Measurements from ENCODE around the gene MAPK14. TPM values are rescaled to one million over a fixed set of nuclear protein-coding genes. Genes with fewer than 3 reads are reported as not detected.

MAPK14 gene
- polyA plus RNA-seq, 1 donor, result 30.2 TPM

DNA sequence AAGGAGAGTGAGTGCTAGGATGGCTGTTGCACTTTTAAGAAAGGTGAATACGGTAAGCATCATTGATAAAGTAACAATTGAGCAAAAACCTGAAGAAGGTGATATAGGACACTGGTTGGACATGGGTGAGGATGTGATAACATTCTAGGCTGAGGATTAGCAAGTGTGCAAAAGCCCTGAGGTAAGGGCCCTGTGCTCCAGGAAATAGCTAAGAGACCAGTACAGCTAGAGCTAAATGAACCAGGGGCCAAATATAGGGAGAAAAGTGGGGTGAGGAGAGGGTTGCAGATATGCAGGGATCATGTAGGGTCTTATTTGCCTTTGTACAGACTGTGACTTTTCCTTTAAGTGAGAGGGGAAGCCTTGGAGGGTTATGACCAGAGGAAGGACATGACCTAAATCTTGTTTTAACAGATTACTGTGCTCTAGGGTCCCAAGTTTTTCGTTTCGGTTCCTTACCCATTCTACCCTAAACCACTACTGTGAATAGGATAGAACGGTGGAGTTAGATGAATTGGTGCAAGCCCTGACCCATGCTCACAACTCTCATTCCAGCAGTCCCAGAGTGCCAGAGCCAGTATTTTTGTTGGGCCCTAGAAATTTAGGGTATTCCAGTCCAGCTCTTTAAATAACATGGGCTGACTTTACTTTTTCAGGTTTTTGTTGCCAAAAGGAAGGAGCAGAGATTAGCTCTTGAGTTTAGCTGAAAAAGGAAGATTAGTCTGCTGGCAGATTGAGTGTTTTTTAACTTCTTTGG is 10.7 kb downstream of the MAPK14 start:
- peak; percentile 19 for DNase-seq

DNA sequence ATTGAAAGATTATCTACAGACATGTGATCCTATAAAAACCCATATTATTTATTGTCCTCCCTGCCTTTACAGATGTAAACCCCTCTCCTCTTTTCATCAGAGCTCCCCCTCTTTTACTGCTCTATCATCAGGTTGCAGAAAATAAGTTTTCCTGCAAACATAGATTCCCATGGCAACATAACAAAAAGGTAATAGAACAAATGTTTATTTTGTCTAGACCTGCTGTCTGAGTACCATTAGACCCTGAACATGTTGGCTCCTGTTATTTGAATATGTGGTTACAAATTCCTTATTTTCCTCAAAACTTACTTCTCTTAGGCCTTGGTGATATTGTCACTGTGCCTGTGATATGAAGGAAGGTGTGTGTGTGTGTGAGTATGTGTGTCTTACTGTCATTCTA is 11.5 kb downstream of the MAPK14 start:
- DNase-seq, result no peak

DNA sequence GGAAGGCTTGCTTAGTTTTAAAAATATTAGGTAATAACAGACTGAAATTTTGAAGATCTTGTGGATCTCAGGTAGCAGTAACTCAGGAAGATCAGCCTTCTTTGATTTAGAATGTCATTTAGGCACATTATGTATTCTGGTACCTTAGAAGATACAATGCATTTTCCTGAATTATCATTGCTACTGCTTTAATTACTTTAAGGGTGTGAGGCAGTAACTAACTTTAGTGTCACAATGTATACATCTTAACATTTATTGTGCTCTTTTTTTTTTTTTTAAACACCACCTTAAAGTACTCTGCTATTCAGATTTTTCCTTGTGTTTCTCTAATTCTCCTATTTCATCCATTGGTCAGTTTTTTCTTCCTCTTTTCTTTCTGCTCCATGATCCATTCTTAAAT is 13.3 kb downstream of the MAPK14 start:
- DNase-seq, result no peak

GRCh38 chr6:36042618-36043260 is 15.1 kb downstream of the MAPK14 start:
- no peak for DNase-seq

DNA sequence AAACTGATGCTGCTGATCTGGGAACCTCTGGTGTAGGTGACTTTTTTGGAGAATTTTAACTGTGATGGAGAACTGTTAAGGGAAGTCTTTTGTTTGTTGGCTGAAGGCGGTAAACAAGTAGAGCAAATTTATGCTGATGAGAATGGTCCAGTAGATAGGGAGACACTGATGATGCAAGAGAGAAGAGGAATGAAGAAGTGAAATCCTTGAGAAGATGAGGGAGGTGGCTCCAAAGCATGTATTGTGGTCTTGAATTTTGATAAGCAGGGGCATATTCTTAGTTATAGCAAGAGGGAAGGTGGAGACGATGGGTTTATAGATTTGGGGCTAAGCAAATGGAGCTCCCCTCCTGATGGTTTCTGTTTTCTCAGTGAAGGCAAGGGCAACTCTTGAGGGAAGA is 22.0 kb downstream of the MAPK14 start:
- no peak for DNase-seq

DNA sequence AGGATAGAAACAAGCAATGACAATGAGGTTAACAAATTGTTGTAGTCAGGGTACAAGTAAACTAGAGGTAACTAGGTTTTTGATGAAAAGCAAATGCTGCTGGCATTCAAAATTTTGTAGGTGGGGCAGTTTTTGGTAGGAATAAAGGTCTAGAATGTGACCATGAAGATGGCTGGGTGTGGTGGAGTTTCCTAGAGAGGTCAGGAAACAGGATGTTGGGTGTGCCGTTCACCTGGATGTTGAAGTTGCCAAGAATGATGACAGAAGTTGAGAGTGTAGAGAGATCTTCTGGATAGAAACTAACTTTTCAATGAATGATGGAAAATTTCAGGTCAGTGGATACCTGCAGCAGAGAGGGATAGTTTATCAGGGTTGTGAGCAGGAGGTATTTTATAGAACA is 22.7 kb downstream of the MAPK14 start:
- no peak for DNase-seq

DNA sequence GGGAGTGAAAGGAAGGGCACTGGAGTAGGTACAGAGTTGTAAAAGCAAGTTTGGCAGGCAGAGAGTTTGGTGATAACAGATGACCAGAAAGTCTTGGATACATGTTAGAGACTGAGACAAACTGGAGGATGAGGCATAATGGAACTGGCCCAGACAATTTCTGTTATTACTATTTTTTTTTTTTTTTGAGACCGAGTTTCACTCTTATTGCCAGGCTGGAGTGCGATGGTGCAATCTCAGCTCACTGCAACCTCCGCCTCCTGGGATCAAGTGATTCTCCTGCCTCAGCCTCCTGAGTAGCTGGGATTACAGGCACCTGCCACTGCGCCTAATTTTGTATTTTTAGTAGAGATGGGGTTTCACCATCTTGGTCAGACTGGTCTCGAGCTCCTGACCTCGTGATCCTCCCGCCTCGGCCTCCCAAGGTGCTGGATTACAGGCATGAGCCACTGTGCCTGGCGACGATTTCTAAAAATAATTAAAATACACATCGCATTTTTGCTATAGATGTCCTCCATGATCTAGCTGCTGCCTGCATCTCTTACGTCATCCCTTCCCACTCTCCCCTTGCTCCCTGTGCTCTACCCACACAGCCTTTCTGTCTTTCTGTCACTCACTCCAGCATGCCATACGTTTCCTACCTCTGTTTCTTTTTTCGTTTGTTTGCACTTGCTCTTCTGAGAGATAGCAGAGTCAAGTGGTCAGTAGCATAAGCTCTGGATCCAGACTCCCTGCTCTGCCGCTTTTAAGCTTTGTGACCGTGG is 23.5 kb downstream of the MAPK14 start:
- no peak for DNase-seq

DNA sequence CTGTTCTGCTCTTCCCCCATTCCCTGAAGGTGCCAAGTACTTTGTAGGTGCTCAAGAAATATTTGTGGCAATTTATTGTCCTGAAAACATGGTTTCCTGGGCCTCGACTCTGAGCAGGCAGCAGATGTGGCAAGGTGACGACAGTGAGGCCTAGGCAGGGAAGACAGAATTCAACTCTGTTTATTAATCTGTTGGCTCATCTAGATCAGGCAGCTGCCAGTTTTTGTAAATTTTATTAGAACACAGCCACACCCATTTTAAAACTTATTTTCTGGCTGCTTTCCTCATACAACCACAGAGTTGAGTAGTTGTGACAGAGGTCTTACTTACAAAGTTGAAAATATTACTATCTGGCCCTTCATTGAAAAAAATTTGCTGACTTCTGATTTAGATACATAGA is 24.5 kb downstream of the MAPK14 start:
- DNase-seq, result peak; percentile 13

DNA sequence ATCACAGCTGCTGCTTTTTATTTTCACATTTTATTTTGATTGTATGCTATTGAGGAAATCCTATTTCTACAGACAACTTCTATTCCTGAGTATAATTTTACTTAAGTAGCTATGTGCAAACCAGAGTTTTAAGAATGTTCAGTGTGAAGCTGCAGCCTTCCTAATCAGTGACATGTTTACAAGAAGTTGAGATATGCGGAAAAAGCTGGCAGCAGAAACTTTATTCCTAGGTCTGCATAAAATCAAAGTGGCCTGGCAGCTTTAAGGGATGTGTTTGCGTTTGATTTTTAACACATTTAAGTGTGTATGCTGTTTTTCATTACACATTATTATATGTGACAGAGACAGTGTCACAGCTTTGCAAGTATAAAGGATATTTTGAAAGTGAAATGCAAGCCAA is 26.3 kb downstream of the MAPK14 start:
- DNase-seq, result no peak

- no peak for DNase-seq
These were observed 26.8 kb downstream of the MAPK14 start for GRCh38 chr6:36054415-36054814.

DNA sequence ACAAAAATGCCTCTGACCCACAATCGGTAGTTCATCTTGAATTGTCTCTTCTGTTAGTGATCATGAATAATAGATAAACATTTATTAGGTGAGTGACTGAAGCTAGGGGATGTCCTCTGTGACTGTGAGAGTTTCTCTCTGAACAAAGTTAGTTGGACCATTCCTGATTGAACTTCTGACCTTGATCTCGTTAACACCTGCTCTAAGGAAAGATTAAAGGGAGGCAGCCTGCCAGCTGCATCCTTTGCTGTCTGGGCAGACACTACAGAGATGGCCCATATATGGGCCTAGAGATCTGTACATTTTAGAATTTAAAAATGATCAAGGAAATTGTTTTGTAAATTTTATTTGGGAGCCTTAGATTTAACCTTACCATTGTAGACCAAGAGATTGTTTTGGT is 27.3 kb downstream of the MAPK14 start:
- DNase-seq, result no peak

GRCh38 chr6:36056178-36056577 is 28.6 kb downstream of the MAPK14 start:
- no peak for DNase-seq

DNA sequence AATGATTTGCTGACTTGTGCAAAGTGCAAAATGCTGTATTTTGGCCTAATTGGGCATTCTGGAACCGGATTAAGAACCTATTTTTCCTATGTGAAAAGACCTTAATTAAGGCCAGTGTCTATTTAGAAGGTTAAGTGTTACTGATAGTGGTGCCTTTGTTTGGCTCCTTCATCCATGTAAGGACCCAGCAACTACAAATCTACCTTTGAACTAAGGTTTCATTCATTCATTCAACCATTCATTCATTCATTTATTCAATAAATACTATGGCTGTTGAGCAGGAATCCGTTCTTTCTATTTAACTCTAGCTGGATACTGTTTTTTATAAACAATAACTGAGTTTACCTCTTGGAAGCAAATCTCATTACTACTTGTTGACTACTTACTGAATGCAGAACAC is 33.6 kb downstream of the MAPK14 start:
- no peak for DNase-seq

DNA sequence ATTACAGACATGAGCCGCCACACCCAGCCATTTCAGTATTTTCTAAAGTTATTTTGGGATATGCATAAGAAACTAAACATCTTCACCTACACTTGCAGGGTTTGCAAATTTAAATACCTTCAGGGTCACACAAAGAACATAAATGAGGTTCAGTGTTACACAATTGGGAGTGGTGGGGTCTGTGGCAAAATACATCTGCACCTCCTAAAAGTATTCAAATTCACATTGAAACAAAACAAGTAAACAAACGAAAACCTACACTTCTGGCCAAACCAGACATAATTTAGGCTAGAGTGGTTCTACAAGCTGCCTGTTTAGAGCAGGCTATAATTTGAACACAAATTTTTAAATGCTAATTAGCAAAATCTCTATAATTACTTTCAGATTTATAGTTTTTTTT is 34.6 kb downstream of the MAPK14 start:
- DNase-seq, result no peak

DNA sequence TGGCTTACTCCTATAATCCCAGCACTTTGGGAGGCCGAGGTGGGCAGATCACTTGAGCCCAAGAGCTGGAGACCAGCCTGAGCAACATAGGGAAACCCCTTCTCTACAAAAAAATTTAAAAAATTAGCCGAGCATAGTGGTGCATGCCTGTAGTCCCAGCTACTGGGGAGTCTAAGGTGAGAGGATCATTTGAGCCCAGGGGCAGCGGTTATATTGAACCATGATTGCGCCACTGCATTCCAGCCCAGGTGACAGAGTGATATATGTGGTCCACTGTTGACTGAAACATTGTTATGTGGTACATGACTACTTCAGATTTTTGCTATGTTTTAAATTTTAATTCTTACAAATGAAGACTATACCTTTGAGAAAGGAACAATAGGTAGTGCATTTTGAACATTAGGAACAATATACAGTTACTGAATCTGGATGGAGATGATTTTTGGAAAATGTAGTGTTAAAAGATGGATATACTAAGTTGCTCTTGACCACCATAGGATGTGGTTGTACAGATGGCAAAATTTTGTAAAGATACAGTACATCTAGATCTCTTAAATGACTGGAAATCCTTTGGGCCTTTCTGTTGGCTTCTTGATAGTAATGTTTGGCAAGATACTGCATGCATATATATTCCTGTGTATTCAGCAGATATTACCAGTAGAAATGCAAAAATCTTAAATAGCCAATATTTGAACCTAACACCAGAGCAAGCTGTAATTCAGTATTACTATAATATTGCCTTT is 35.9 kb downstream of the MAPK14 start:
- DNase-seq, result no peak

- no peak for DNase-seq
These were observed 37.3 kb downstream of the MAPK14 start for GRCh38 chr6:36064770-36065396.

- DNase-seq, result no peak
These were observed 38.3 kb downstream of the MAPK14 start for GRCh38 chr6:36065916-36066315.

DNA sequence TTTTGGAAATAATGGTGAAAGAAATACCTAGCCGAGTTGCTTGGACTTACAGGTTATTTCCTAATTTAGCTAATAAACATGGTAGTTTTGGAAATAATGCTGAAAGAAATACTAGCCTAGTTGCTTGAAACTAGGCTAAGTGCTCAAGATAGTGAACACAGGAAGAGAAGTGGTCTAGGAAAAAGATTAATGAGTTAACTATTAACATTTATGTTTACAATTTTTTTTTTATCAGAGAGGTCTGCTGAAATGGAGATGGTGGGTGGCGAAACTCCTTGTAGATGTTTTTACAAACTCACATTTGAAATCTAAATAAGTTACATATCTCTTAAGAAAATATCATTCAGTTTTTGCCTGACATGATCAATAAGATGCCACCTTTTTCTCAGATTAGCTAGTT is 39.2 kb downstream of the MAPK14 start:
- DNase-seq, result no peak

DNA sequence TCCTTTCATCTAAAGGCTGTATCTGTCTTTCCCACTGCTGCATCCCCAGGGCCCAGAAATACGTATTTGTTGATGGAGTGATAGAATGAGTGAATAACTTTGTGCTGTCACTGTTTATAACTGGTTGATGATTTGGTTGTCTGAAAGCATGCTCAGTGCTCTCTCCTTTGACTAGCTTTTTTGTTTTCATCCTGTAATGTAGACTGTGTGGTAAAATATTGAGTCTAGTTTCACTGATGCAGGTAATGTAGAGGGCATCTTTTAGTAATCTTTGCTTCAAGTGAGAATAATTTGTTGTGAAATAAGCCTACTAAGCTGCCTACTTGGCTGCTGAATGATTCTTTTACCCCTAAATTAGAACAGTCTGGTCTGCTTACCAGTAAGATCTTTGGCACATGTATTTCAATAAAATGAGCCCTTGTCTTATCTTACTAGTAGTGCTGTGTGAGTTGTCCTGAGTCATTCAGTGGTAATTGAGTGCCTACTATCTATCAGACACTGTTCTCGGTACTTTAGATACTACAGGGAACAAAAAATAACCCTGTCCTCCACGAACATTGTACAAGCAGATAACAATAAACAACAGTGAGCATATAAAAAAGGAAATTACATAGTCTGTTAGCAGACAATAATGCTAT is 39.9 kb downstream of the MAPK14 start:
- DNase-seq, result no peak

- no peak for DNase-seq
These were observed 40.4 kb downstream of the MAPK14 start for GRCh38 chr6:36068012-36068392.

- no peak for DNase-seq
These were observed 41.0 kb downstream of the MAPK14 start for GRCh38 chr6:36068586-36068985.

- no peak for DNase-seq
These were observed 42.0 kb downstream of the MAPK14 start for GRCh38 chr6:36069573-36069972.
